Glutamatergic neuron (in vitro differentiated cells): ENCODE results near the gene DOCK2. TPM values are rescaled to one million over a fixed set of nuclear protein-coding genes. Genes with fewer than 3 reads are reported as not detected.

Experiments used
- DNase-seq: peaks from one replicate; pipeline ENCODE4 v3.0.0; 2022
- H3K27ac Mint-ChIP-seq: one replicate; pipeline ENCODE4 v1.8.0; 2020; ENCODE audit warnings: mild to moderate bottlenecking, mixed read lengths, inconsistent platforms; ENCODE audit not compliant: unreplicated experiment
- H3K27me3 Mint-ChIP-seq: one replicate; pipeline ENCODE4 v1.8.0; 2020; ENCODE audit warnings: mild to moderate bottlenecking, moderate library complexity, mixed read lengths, inconsistent platforms; ENCODE audit not compliant: unreplicated experiment
- H3K36me3 Mint-ChIP-seq: one replicate; pipeline ENCODE4 v1.8.0; 2020; ENCODE audit warnings: mild to moderate bottlenecking, mixed read lengths, inconsistent platforms; ENCODE audit not compliant: unreplicated experiment
- H3K4me1 Mint-ChIP-seq: one replicate; pipeline ENCODE4 v1.8.0; 2020; ENCODE audit warnings: mild to moderate bottlenecking, low read depth, mixed read lengths, inconsistent platforms; ENCODE audit not compliant: unreplicated experiment
- H3K4me3 Mint-ChIP-seq: one replicate; pipeline ENCODE4 v1.8.0; 2020; ENCODE audit warnings: mild to moderate bottlenecking, mixed read lengths, inconsistent platforms; ENCODE audit not compliant: unreplicated experiment
- H3K9me3 Mint-ChIP-seq: one replicate; pipeline ENCODE4 v1.8.0; 2020; ENCODE audit warnings: mild to moderate bottlenecking, moderate library complexity, mixed read lengths, inconsistent platforms; ENCODE audit not compliant: unreplicated experiment
- CTCF ChIP-seq: fragments of 200-600 bp; sonication (generic); IDR thresholded peaks from one replicate; pipeline ENCODE4 v1.5.0; 2021; ENCODE audit not compliant: partially characterized antibody, unreplicated experiment
- total RNA-seq: library from RNA; stranded (reverse); fragmentation: NEBNext Ultra II Directional; extraction: Animal tissue kit (Norgen Biotek cat#: 25700); gene quantifications from one replicate; pipeline ENCODE4 v1.2.1, GENCODE V29; 2021; ENCODE audit not compliant: unreplicated experiment

DOCK2 gene
- total RNA-seq, 1 donor from 2014 or later = 0.66 TPM

GRCh38 chr5:170120576-170120975, 483.5 kb downstream of the DOCK2 start:
- H3K4me1 Mint-ChIP-seq = no peaks in the 10 kb centered on the region
- H3K36me3 Mint-ChIP-seq = no peaks in the 10 kb centered on the region
- no peak overlapping the region for H3K27ac Mint-ChIP-seq
- peaks cover 2% of the 10 kb centered on the region for H3K27me3 Mint-ChIP-seq
- no peak for TF ChIP-seq CTCF
- H3K4me3 Mint-ChIP-seq = no peak overlapping the region
- no peak for DNase-seq
- no peaks in the 10 kb centered on the region for H3K9me3 Mint-ChIP-seq

GRCh38 chr5:170121321-170121720, 484.2 kb downstream of the DOCK2 start:
- DNase-seq = no peak
- H3K4me3 Mint-ChIP-seq = no peak overlapping the region
- H3K36me3 Mint-ChIP-seq = no peaks in the 10 kb centered on the region
- no peaks in the 10 kb centered on the region for H3K4me1 Mint-ChIP-seq
- H3K27ac Mint-ChIP-seq = no peak overlapping the region
- H3K9me3 Mint-ChIP-seq = no peaks in the 10 kb centered on the region
- no peak for TF ChIP-seq CTCF
- peaks cover 2% of the 10 kb centered on the region for H3K27me3 Mint-ChIP-seq

GRCh38 chr5:170126061-170126460, 489.0 kb downstream of the DOCK2 start:
- TF ChIP-seq CTCF = no peak
- Mint-ChIP-seq H3K27me3 (no peaks in the 10 kb centered on the region), H3K36me3 (peaks cover 5% of the 10 kb centered on the region), H3K4me3 (no peak overlapping the region), H3K27ac (no peak overlapping the region), H3K9me3 (no peaks in the 10 kb centered on the region), H3K4me1 (no peaks in the 10 kb centered on the region)
- no peak for DNase-seq

- DNase-seq = no peak
- Mint-ChIP-seq H3K9me3 (no peaks in the 10 kb centered on the region), H3K36me3 (peaks cover 5% of the 10 kb centered on the region), H3K27ac (no peak overlapping the region), H3K27me3 (no peaks in the 10 kb centered on the region), H3K4me1 (no peaks in the 10 kb centered on the region), H3K4me3 (no peak overlapping the region)
- no peak for TF ChIP-seq CTCF
Observed at GRCh38 chr5:170126626-170127025, 489.6 kb downstream of the DOCK2 start.

- H3K9me3 Mint-ChIP-seq = peaks cover 2% of the 10 kb centered on the region
- H3K27me3 Mint-ChIP-seq = no peaks in the 10 kb centered on the region
- H3K27ac Mint-ChIP-seq = no peak overlapping the region
- no peak overlapping the region for H3K4me3 Mint-ChIP-seq
- no peak for DNase-seq
- no peak for TF ChIP-seq CTCF
- peaks cover 5% of the 10 kb centered on the region for H3K36me3 Mint-ChIP-seq
- no peaks in the 10 kb centered on the region for H3K4me1 Mint-ChIP-seq
Observed at GRCh38 chr5:170131235-170131634, 494.2 kb downstream of the DOCK2 start.
